ENCODE data around the gene COL9A2.
"Not testable (repeated sequence)": the region's sequence is repeated elsewhere in the genome, so short reads cannot be mapped to it uniquely, and the experiment has no call there.

COL9A2 gene

DNA sequence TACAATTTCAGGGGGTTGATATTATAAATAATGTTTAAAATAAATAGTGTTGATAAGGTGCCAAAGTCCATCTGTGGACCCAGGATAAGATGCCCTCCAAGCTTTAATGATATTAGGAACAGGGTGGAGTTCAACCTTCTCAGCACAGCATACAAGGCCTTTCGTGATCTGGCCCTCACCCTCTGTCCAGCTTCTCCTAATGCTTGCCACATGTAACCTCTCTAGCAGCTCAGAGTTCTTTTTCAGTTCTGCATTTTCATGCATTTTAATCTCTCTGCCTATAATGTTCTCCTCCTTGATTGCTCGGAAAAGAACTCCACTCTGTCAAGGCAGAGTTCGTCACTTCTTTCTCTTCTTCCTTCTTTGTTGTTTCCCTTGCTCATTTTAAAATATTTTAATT is 35.0 kb upstream of the COL9A2 start:
- TF ChIP-seq, protein P1, sequence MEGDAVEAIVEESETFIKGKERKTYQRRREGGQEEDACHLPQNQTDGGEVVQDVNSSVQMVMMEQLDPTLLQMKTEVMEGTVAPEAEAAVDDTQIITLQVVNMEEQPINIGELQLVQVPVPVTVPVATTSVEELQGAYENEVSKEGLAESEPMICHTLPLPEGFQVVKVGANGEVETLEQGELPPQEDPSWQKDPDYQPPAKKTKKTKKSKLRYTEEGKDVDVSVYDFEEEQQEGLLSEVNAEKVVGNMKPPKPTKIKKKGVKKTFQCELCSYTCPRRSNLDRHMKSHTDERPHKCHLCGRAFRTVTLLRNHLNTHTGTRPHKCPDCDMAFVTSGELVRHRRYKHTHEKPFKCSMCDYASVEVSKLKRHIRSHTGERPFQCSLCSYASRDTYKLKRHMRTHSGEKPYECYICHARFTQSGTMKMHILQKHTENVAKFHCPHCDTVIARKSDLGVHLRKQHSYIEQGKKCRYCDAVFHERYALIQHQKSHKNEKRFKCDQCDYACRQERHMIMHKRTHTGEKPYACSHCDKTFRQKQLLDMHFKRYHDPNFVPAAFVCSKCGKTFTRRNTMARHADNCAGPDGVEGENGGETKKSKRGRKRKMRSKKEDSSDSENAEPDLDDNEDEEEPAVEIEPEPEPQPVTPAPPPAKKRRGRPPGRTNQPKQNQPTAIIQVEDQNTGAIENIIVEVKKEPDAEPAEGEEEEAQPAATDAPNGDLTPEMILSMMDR (IDR thresholded peaks at IDR 0.05; ENCODE audit: insufficient read depth, low read length): no peak
- TF ChIP-seq POLR2AphosphoS5 (IDR thresholded peaks at IDR 0.05; ENCODE audit: low read depth) (no peak), SPI1 (IDR thresholded peaks at IDR 0.05; ENCODE audit: borderline replicate concordance, low read depth) (no peak), GABPA (IDR thresholded peaks at IDR 0.05; ENCODE audit: low read depth) (no peak)
- TF ChIP-seq, protein P2, sequence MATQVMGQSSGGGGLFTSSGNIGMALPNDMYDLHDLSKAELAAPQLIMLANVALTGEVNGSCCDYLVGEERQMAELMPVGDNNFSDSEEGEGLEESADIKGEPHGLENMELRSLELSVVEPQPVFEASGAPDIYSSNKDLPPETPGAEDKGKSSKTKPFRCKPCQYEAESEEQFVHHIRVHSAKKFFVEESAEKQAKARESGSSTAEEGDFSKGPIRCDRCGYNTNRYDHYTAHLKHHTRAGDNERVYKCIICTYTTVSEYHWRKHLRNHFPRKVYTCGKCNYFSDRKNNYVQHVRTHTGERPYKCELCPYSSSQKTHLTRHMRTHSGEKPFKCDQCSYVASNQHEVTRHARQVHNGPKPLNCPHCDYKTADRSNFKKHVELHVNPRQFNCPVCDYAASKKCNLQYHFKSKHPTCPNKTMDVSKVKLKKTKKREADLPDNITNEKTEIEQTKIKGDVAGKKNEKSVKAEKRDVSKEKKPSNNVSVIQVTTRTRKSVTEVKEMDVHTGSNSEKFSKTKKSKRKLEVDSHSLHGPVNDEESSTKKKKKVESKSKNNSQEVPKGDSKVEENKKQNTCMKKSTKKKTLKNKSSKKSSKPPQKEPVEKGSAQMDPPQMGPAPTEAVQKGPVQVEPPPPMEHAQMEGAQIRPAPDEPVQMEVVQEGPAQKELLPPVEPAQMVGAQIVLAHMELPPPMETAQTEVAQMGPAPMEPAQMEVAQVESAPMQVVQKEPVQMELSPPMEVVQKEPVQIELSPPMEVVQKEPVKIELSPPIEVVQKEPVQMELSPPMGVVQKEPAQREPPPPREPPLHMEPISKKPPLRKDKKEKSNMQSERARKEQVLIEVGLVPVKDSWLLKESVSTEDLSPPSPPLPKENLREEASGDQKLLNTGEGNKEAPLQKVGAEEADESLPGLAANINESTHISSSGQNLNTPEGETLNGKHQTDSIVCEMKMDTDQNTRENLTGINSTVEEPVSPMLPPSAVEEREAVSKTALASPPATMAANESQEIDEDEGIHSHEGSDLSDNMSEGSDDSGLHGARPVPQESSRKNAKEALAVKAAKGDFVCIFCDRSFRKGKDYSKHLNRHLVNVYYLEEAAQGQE (IDR thresholded peaks at IDR 0.05; ENCODE audit: insufficient replicate concordance, low read depth): no peak
- Histone ChIP-seq H3K4me3 (replicated peaks; ENCODE audit: insufficient read depth, low read length) (no peak overlapping the region), H3K27ac (replicated peaks) (no peak overlapping the region), H3K27me3 (ENCODE audit: insufficient read depth, poor library complexity, severe bottlenecking) (no peaks in the 10 kb centered on the region)
- DNase-seq (ENCODE audit: low read depth in 1 of 2, low spot score in 1 of 2): no peak

DNA sequence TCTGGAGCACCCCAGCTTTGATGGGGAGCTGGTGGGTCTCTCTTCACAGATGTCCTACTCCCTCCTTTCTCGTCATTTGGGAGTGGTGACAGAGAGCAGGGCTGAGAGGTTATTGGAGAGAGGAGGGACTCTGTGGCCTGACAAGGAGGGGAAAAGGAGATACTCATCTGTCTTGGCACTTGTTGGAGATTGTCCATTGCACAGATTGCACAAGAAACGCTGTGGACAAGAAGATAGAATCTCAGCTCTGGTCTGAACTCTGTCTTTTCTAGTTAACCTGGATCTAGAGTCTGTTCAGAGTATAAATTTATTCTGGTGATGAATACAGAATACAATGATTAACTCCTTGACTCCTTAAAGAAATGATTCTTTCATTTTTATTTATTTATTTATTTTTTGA is 34.0 kb upstream of the COL9A2 start:
- TF ChIP-seq SPI1 (IDR thresholded peaks at IDR 0.05; ENCODE audit: borderline replicate concordance, low read depth): no peak
- H3K27ac ChIP-seq (replicated peaks): no peak overlapping the region
- no peak overlapping the region for H3K4me3 ChIP-seq (replicated peaks; ENCODE audit: insufficient read depth, low read length)
- no peak for DNase-seq (ENCODE audit: low read depth in 1 of 2, low spot score in 1 of 2)
- no peaks in the 10 kb centered on the region for H3K27me3 ChIP-seq (ENCODE audit: insufficient read depth, poor library complexity, severe bottlenecking)

DNA sequence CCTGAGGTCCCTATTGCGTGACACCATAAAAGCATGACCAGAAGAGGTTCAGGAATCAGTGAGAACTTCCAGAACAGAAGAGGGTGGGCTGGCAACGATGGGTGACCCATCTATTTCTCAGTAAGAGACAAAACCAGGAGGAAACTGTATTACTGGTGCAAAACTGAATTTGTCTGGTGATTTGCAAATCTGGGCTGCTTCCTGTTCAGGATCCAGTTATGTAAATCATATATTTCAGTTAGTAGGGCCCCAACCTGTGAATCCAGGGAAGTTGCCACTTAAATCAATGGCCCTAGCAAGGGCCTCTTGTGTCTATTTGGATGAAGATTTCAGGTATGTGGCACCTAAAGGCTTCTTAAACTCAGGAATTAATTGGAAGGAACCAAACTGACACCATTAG is 33.3 kb upstream of the COL9A2 start:
- DNase-seq (ENCODE audit: low read depth in 1 of 2, low spot score in 1 of 2): no peak
- no peak overlapping the region for H3K27ac ChIP-seq (replicated peaks)
- no peak overlapping the region for H3K4me3 ChIP-seq (replicated peaks; ENCODE audit: insufficient read depth, low read length)
- H3K27me3 ChIP-seq (ENCODE audit: insufficient read depth, poor library complexity, severe bottlenecking): no peaks in the 10 kb centered on the region
- TF ChIP-seq, protein P2 (IDR thresholded peaks at IDR 0.05; ENCODE audit: insufficient replicate concordance, low read depth): no peak
- TF ChIP-seq POLR2AphosphoS5 (IDR thresholded peaks at IDR 0.05; ENCODE audit: low read depth) (no peak), GABPA (IDR thresholded peaks at IDR 0.05; ENCODE audit: low read depth) (no peak), SPI1 (IDR thresholded peaks at IDR 0.05; ENCODE audit: borderline replicate concordance, low read depth) (no peak)
- TF ChIP-seq, protein P1 (IDR thresholded peaks at IDR 0.05; ENCODE audit: insufficient read depth, low read length): no peak

DNA sequence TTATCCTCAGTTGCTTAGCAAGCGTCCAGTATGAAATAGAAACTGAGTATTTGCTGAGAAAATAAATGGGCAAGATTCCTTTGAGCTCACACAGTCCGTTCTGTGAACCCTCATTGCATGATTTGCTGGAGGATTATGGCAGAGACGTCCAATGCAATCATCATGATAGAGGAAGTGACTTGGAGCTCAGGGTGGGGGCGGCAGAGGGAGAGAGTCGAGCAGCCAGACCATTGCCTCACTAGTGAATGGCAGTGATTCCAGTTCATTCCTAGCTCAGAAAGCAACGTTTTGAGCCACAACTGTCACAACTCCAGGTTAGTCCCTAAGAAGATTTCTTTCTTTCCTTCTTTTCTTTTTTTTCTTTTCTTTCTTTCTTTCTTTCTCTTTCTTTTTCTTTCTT is 27.5 kb upstream of the COL9A2 start:
- Histone ChIP-seq H3K27ac (replicated peaks) (no peak overlapping the region), H3K4me3 (replicated peaks; ENCODE audit: insufficient read depth, low read length) (no peak overlapping the region), H3K27me3 (ENCODE audit: insufficient read depth, poor library complexity, severe bottlenecking) (no peaks in the 10 kb centered on the region)
- TF ChIP-seq, protein P2 (IDR thresholded peaks at IDR 0.05; ENCODE audit: insufficient replicate concordance, low read depth): no peak
- TF ChIP-seq SPI1 (IDR thresholded peaks at IDR 0.05; ENCODE audit: borderline replicate concordance, low read depth): peak; percentile 91
- TF ChIP-seq, protein P1 (IDR thresholded peaks at IDR 0.05; ENCODE audit: insufficient read depth, low read length): no peak
- TF ChIP-seq POLR2AphosphoS5 (IDR thresholded peaks at IDR 0.05; ENCODE audit: low read depth): no peak
- no peak for TF ChIP-seq GABPA (IDR thresholded peaks at IDR 0.05; ENCODE audit: low read depth)
- peak; percentile 26 to 81 for DNase-seq (ENCODE audit: low read depth in 1 of 2, low spot score in 1 of 2)

DNA sequence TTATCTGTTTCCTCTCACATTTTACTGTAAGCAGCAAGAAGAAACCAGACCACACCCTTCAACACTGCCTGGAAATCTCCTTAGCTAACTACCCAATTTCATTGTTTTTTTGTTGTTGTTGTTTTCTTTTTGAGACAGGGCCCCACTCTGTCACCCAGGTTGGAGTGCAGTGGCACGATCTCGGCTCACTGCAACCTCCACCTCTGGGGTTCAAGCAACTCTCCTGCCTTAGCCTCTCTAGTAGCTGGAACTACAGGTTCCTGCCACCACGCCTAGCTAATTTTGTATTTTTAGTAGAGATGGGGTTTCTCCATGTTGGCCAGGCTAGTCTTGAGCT is 25.3 kb upstream of the COL9A2 start:
- not testable (repeated sequence) for DNase-seq (ENCODE audit: low read depth in 1 of 2, low spot score in 1 of 2); H3K27ac ChIP-seq (replicated peaks); H3K4me3 ChIP-seq (replicated peaks; ENCODE audit: insufficient read depth, low read length); H3K27me3 ChIP-seq (ENCODE audit: insufficient read depth, poor library complexity, severe bottlenecking)
